GM12873 (cell line): ENCODE measurements around the gene ZNRF3.
A peak's percentile ranks its signal among the peaks of the same experiment; 100 is the strongest.

Source experiments
- CTCF ChIP-seq: IDR thresholded peaks from 2 replicates; pipeline ENCODE4 v1.5.1; 2012; ENCODE audit warnings: low read depth, mild to moderate bottlenecking, moderate library complexity, low read length, control low read depth; ENCODE audit not compliant: insufficient read depth; ENCODE audit errors: missing control alignments

Gene ZNRF3

GRCh38 chr22:29032014-29032475 lies 148.7 kb downstream of the ZNRF3 start:
- TF ChIP-seq CTCF, result no peak

- TF ChIP-seq CTCF, result no peak
Measured at GRCh38 chr22:29032584-29032983, 149.2 kb downstream of the ZNRF3 start.

- TF ChIP-seq CTCF, result no peak
Measured at GRCh38 chr22:29037340-29037932, 154.1 kb downstream of the ZNRF3 start.

GRCh38 chr22:29039148-29039547 lies 155.8 kb downstream of the ZNRF3 start:
- TF ChIP-seq CTCF, result no peak

GRCh38 chr22:29040385-29041275 lies 157.3 kb downstream of the ZNRF3 start:
- peak; percentile 96 for TF ChIP-seq CTCF

GRCh38 chr22:29041408-29041807 lies 158.0 kb downstream of the ZNRF3 start:
- TF ChIP-seq CTCF, result no peak

- TF ChIP-seq CTCF, result no peak
Measured at GRCh38 chr22:29043906-29044575, 160.7 kb downstream of the ZNRF3 start.
